ENCODE data around the gene KCNIP1.

KCNIP1 gene

GRCh38 chr5:170576602-170577535 is 73.0 kb downstream of the KCNIP1 start:
- Mint-ChIP-seq H3K27me3 (peaks cover 10% of the 10 kb centered on the region), H3K4me3 (no peak overlapping the region), H3K4me1 (peaks cover 8% of the 10 kb centered on the region), H3K36me3 (no peaks in the 10 kb centered on the region), H3K9me3 (peaks cover 7% of the 10 kb centered on the region), H3K27ac (no peak overlapping the region)

- Mint-ChIP-seq H3K4me1 (no peaks in the 10 kb centered on the region), H3K36me3 (no peaks in the 10 kb centered on the region), H3K4me3 (no peak overlapping the region), H3K27me3 (peaks cover 9% of the 10 kb centered on the region), H3K27ac (no peak overlapping the region), H3K9me3 (peaks cover 7% of the 10 kb centered on the region)
These were observed 75.8 kb downstream of the KCNIP1 start for GRCh38 chr5:170579601-170580000.

GRCh38 chr5:170581211-170581610 is 77.4 kb downstream of the KCNIP1 start:
- Mint-ChIP-seq H3K27me3 (peaks cover 4% of the 10 kb centered on the region), H3K9me3 (peaks cover 7% of the 10 kb centered on the region), H3K4me3 (no peak overlapping the region), H3K36me3 (no peaks in the 10 kb centered on the region), H3K4me1 (no peaks in the 10 kb centered on the region), H3K27ac (no peak overlapping the region)

- Mint-ChIP-seq H3K4me3 (no peak overlapping the region), H3K9me3 (peaks cover 7% of the 10 kb centered on the region), H3K4me1 (no peaks in the 10 kb centered on the region), H3K36me3 (no peaks in the 10 kb centered on the region), H3K27me3 (peaks cover 4% of the 10 kb centered on the region), H3K27ac (no peak overlapping the region)
These were observed 79.0 kb downstream of the KCNIP1 start for GRCh38 chr5:170582644-170583330.

GRCh38 chr5:170584003-170584402 is 80.2 kb downstream of the KCNIP1 start:
- Mint-ChIP-seq H3K27me3 (no peaks in the 10 kb centered on the region), H3K27ac (no peak overlapping the region), H3K9me3 (no peaks in the 10 kb centered on the region), H3K36me3 (no peaks in the 10 kb centered on the region), H3K4me3 (no peak overlapping the region), H3K4me1 (no peaks in the 10 kb centered on the region)

GRCh38 chr5:170584450-170585058 is 80.7 kb downstream of the KCNIP1 start:
- Mint-ChIP-seq H3K4me3 (no peak overlapping the region), H3K9me3 (no peaks in the 10 kb centered on the region), H3K4me1 (no peaks in the 10 kb centered on the region), H3K27ac (no peak overlapping the region), H3K36me3 (no peaks in the 10 kb centered on the region), H3K27me3 (no peaks in the 10 kb centered on the region)

GRCh38 chr5:170585273-170585948 is 81.6 kb downstream of the KCNIP1 start:
- Mint-ChIP-seq H3K27ac (no peak overlapping the region), H3K9me3 (no peaks in the 10 kb centered on the region), H3K36me3 (no peaks in the 10 kb centered on the region), H3K4me1 (no peaks in the 10 kb centered on the region), H3K4me3 (no peak overlapping the region), H3K27me3 (no peaks in the 10 kb centered on the region)

- no peaks in the 10 kb centered on the region for H3K9me3 Mint-ChIP-seq
These were observed 84.0 kb downstream of the KCNIP1 start for GRCh38 chr5:170587808-170588207.

GRCh38 chr5:170589643-170590042 is 85.8 kb downstream of the KCNIP1 start:
- Mint-ChIP-seq H3K36me3 (no peaks in the 10 kb centered on the region), H3K27ac (no peak overlapping the region), H3K4me1 (no peaks in the 10 kb centered on the region), H3K27me3 (no peaks in the 10 kb centered on the region), H3K4me3 (no peak overlapping the region), H3K9me3 (no peaks in the 10 kb centered on the region)

More at GRCh38 chr5:170587808-170588207, 84.0 kb downstream of the KCNIP1 start:
- H3K27ac Mint-ChIP-seq, result no peak overlapping the region
- H3K36me3 Mint-ChIP-seq, result no peaks in the 10 kb centered on the region
- no peaks in the 10 kb centered on the region for H3K4me1 Mint-ChIP-seq
- H3K4me3 Mint-ChIP-seq, result no peak overlapping the region
- H3K27me3 Mint-ChIP-seq, result no peaks in the 10 kb centered on the region

- no peaks in the 10 kb centered on the region for H3K36me3 Mint-ChIP-seq
- no peaks in the 10 kb centered on the region for H3K9me3 Mint-ChIP-seq
- no peak overlapping the region for H3K4me3 Mint-ChIP-seq
- no peak overlapping the region for H3K27ac Mint-ChIP-seq
- no peaks in the 10 kb centered on the region for H3K4me1 Mint-ChIP-seq
- H3K27me3 Mint-ChIP-seq, result no peaks in the 10 kb centered on the region
These were observed 86.7 kb downstream of the KCNIP1 start for GRCh38 chr5:170590566-170590965.

- no peak overlapping the region for H3K27ac Mint-ChIP-seq
- no peaks in the 10 kb centered on the region for H3K27me3 Mint-ChIP-seq
- no peaks in the 10 kb centered on the region for H3K4me1 Mint-ChIP-seq
- H3K9me3 Mint-ChIP-seq, result no peaks in the 10 kb centered on the region
- H3K4me3 Mint-ChIP-seq, result no peak overlapping the region
- no peaks in the 10 kb centered on the region for H3K36me3 Mint-ChIP-seq
These were observed 87.2 kb downstream of the KCNIP1 start for GRCh38 chr5:170591054-170591453.

- no peak overlapping the region for H3K27ac Mint-ChIP-seq
- no peak overlapping the region for H3K4me3 Mint-ChIP-seq
- H3K9me3 Mint-ChIP-seq, result no peaks in the 10 kb centered on the region
- H3K36me3 Mint-ChIP-seq, result no peaks in the 10 kb centered on the region
- H3K4me1 Mint-ChIP-seq, result peaks cover 4% of the 10 kb centered on the region
- H3K27me3 Mint-ChIP-seq, result peaks cover 3% of the 10 kb centered on the region
These were observed 92.7 kb downstream of the KCNIP1 start for GRCh38 chr5:170596482-170597044.

GRCh38 chr5:170597109-170597751 is 93.4 kb downstream of the KCNIP1 start:
- no peak overlapping the region for H3K27ac Mint-ChIP-seq
- H3K36me3 Mint-ChIP-seq, result no peaks in the 10 kb centered on the region
- peaks cover 3% of the 10 kb centered on the region for H3K27me3 Mint-ChIP-seq
- peaks cover 4% of the 10 kb centered on the region for H3K4me1 Mint-ChIP-seq
- H3K9me3 Mint-ChIP-seq, result no peaks in the 10 kb centered on the region
- H3K4me3 Mint-ChIP-seq, result no peak overlapping the region

GRCh38 chr5:170597872-170598271 is 94.1 kb downstream of the KCNIP1 start:
- Mint-ChIP-seq H3K4me1 (peaks cover 4% of the 10 kb centered on the region), H3K4me3 (no peak overlapping the region), H3K36me3 (no peaks in the 10 kb centered on the region), H3K27me3 (peaks cover 3% of the 10 kb centered on the region), H3K27ac (no peak overlapping the region), H3K9me3 (no peaks in the 10 kb centered on the region)

- Mint-ChIP-seq H3K27me3 (peaks cover 3% of the 10 kb centered on the region), H3K36me3 (no peaks in the 10 kb centered on the region), H3K4me3 (no peak overlapping the region), H3K9me3 (no peaks in the 10 kb centered on the region), H3K4me1 (peaks cover 4% of the 10 kb centered on the region), H3K27ac (no peak overlapping the region)
These were observed 95.9 kb downstream of the KCNIP1 start for GRCh38 chr5:170599756-170600155.

Measured in activated naive CD4-positive, alpha-beta T cell treated with anti-CD3 and anti-CD28 coated beads, Interleukin-2, amount 50 U/mL, for 24 hours (primary cell).